GM13977 (cell line): ENCODE data around the gene WSB2.
"Not testable (repeated sequence)": the region's sequence is repeated elsewhere in the genome, so short reads cannot be mapped to it uniquely, and the experiment has no call there.

Source experiments
- DNase-seq: peaks from one replicate; pipeline ENCODE4 v3.0.0; 2012; ENCODE audit warnings: low spot score
- in situ Hi-C: fragments of 300-500 bp; cut with MboI; formaldehyde crosslinking; loops from one replicate; pipeline ENCODE4 v1.12.0; 2022; ENCODE audit warnings: low sequenced_read_pairs, low pct_unique_long_range_greater_than_20kb, mixed read lengths, inconsistent platforms; ENCODE audit not compliant: unreplicated experiment
- TF ChIP-seq, protein P1 (sequence below): IDR thresholded peaks from 2 replicates; pipeline ENCODE4 v1.5.1; 2012; ENCODE audit warnings: mild to moderate bottlenecking, control low read depth; ENCODE audit not compliant: insufficient read depth; ENCODE audit errors: extremely low read depth, missing control alignments

WSB2 gene

DNA sequence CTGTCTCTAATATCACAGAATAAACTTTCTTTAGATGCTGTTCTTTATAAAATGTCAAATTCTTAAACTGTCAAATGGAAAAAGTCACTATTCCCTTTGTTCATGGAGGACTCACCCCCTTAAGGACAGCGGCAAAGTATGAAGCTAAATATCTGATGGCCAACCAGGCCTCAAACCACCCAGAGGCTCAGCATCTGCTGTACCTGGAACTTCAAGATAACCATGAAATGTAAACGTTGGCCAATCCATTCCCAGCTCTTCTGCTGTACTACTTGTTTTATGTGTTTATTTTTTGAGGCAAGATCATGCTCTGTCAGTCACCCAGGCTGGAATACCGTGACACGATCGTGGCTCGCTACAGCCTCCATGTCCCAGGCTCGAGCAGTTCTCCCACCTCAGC is 28.8 kb downstream of the WSB2 start:
- in situ Hi-C loops: no loop called here
- TF ChIP-seq, protein P1, sequence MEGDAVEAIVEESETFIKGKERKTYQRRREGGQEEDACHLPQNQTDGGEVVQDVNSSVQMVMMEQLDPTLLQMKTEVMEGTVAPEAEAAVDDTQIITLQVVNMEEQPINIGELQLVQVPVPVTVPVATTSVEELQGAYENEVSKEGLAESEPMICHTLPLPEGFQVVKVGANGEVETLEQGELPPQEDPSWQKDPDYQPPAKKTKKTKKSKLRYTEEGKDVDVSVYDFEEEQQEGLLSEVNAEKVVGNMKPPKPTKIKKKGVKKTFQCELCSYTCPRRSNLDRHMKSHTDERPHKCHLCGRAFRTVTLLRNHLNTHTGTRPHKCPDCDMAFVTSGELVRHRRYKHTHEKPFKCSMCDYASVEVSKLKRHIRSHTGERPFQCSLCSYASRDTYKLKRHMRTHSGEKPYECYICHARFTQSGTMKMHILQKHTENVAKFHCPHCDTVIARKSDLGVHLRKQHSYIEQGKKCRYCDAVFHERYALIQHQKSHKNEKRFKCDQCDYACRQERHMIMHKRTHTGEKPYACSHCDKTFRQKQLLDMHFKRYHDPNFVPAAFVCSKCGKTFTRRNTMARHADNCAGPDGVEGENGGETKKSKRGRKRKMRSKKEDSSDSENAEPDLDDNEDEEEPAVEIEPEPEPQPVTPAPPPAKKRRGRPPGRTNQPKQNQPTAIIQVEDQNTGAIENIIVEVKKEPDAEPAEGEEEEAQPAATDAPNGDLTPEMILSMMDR: no peak
- DNase-seq: no peak

DNA sequence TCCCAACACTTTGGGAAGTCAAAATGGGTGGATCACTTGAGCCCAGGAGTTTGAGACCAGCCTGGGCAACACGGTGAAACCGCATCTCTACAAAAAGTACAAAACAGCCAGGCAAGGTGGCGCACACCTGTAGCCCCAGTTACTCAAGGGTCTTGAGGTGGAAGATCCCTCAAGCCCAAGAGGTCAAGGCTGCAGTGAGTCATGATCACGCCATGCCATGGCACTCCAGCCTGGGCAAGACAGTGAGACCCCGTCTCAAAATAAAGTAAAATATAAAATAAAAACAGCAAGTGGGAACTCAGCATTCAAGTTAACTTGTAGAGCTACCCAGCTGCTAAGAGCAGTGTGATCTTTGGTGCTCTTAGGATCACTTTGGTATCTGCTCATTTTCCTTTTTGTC is 31.8 kb downstream of the WSB2 start:
- in situ Hi-C loops: no loop called here
- DNase-seq: no peak
- TF ChIP-seq, protein P1: no peak

DNA sequence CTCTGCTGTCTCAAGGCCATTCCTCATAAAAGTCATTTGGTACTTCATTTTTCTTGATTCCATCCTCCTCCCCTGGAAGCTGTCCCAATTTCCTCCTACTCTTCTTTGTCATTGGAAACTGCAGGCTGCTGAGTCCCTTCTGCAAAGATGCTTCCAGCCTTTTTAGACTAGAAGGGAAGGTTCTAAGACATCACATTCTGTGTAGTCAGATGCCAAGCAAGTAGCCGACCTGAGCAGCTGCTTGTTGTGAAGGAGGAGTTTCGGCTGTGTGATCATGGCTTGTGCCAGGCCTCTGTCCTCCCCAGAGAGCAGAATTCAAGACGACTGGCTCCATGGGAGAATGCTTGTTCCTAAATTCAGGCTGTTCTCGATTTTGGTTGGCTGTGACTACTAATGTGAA is 35.8 kb downstream of the WSB2 start:
- in situ Hi-C loops: no loop called here
- TF ChIP-seq, protein P1: no peak
- DNase-seq: no peak

DNA sequence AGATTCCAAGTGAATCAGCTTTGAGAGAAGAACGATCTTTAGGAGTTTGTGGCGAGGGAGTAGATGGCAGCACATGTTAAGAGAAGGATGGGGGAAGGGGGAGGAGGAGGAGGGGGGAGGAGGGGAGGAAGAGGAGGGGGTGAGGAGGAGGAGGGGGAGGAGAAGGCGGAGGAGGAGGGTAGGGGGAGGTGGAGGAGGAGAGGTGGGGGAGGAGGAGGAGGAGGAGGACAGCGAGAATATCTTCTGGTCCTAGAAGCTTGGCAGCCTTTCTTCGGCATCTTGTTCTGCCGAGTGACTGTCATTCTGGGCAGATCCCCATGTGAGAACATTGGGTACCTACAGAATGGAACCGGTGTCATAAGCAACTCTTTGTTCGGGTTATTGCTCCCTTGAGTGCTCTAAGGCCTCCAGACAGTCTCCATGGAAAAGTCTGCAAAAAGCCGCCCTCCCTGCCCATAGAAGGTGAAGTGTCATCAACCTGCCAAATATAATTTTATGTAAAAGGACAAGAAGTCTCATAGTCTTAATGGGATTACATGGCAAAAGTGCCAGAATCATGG is 37.6 kb downstream of the WSB2 start:
- no peak for DNase-seq
- in situ Hi-C loops: no loop called here
- TF ChIP-seq, protein P1: no peak

DNA sequence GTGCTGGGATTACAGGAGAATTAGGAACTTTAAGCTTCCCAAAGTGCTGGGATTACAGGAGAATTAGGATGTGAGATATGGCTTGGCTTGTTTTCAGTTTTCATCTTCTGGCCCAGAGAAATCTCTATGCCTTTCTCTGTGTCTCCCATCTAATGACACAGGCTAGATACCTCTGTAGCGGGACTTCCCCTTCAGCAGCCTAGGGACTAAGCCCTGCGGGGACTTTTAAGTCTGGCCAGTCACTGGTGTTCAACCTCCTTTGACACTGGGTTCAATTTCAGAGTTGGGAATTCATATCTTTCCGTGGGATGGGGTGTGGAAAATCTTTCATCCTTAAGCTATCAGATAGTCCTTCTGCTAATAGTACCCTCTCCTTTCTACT is 38.3 kb downstream of the WSB2 start:
- in situ Hi-C loops: no loop called here
- no peak for DNase-seq

DNA sequence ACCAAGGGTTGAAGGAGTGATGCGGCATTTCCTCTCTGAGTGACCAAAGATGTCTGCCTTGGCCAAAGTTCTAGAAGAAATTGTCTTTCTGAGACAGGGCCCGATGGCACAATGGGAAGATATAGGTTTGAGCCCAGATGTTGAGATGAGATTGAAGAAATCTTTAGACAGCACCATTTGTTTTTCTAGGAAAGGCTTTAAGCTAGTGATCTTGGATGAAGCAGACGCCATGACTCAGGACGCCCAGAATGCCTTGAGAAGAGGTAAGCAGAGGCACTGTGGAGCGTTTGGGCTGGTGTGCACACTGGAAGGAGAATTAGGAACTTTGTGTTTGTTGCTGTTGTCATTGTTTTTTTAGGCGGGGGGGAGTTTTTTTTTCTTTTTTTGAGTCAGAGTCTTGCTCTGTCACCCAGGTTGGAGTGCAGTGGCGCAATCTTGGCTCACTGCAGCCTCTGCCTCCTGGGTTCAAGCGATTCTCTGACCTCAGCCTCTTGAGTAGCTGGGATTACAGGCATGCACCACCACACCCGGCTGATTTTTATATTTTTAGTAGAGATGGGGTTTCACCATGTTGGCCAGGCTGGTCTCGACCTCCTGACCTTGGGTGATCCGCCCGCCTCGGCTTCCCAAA is 38.8 kb downstream of the WSB2 start:
- DNase-seq, in situ Hi-C loops: not testable (repeated sequence)

More for the DNA sequence above, 38.3 kb downstream of the WSB2 start:
- TF ChIP-seq, protein P1: no peak

DNA sequence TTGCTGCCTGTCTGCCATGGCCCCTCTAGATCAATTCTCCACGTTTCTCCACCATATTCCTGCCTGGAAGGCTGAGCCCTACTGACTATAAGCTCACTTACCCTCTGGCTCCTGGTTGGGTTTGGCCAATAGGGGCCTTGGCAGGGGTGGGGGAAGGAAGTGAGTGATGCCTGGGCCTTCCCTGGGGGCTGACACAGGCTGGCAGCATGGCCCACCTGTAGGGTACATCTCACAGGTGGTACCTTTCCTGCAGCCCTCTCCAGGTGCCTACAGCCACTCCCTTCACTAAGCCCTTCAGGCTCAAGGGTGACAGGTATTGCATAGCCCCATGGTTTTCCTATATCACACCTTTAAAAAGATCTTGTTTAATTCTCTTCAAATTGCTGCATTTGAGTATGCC is 40.9 kb downstream of the WSB2 start:
- TF ChIP-seq, protein P1: no peak
- DNase-seq: no peak
- in situ Hi-C loops: no loop called here
